Stimulated activated CD4-positive, alpha-beta T cell treated with anti-CD3 and anti-CD28 coated beads, Interleukin-15, amount 100 ng/mL, for 48 hours (primary cell): ENCODE results near the gene CEP112.

Experiments
- DNase-seq, 2 donors: peaks; one replicate each; pipeline ENCODE4 v3.0.0-alpha.2; 2020; ENCODE audit warnings: low read depth in 2 of 2

CEP112 gene

GRCh38 chr17:65930140-65930730 is 261.7 kb downstream of the CEP112 start:
- no peak for DNase-seq

- no peak for DNase-seq
Observed at GRCh38 chr17:65926599-65926998, 265.3 kb downstream of the CEP112 start.

DNA sequence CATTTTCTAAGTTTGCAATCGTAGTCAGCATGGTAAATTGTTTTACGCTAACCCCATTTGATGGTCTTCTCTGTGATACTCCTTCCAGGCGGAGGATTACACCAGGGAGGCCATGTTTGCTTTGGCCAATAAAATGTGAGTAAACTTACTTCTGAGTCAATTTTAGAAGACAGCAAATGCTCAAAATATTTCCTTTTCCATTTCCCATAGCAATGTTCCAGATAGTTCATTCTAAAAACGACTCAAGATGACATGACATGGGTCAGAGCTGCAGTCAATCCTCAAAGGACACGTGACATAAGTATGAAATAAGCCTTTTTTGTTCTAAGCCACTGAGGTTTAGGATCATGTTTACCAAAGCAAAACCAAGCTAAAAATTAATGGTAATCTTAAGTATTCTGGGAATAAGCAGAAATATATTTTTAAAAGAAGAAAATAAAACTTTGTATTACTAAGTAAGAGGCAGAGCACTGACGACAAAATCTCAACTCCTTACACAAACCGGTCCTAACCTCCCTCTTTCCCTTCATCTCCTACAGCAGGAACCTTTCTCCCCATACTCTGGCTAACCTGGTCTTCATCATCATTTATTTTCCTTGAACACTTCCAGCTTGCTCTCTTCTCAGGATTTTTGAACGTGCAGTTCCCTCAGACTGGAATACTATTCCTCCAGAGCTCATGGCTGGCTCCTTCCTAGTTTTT is 266.2 kb downstream of the CEP112 start:
- DNase-seq = no peak

- no peak for DNase-seq
Observed at GRCh38 chr17:65920996-65921395, 270.9 kb downstream of the CEP112 start.

GRCh38 chr17:65918916-65919315 is 273.0 kb downstream of the CEP112 start:
- no peak for DNase-seq

GRCh38 chr17:65918500-65918899 is 273.4 kb downstream of the CEP112 start:
- no peak for DNase-seq

DNA sequence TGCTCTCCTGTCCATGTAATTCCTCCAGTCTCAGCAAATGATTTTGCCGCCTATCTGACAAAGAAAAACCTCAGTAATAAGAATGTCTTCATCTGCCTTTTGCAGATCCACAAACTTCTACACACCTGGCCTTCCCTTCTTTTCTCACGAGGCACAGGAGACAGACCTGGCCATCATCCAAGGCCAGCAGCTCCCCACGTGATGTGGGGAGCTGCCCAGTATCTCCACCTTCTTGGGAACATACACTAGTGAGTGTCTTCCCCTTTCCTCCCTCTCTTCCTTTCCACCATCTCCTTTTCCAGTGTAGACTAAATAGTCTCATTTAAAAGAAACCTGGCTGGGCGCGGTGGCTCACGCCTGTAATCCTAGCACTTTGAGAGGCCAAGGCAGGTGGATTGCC is 274.4 kb downstream of the CEP112 start:
- no peak for DNase-seq

DNA sequence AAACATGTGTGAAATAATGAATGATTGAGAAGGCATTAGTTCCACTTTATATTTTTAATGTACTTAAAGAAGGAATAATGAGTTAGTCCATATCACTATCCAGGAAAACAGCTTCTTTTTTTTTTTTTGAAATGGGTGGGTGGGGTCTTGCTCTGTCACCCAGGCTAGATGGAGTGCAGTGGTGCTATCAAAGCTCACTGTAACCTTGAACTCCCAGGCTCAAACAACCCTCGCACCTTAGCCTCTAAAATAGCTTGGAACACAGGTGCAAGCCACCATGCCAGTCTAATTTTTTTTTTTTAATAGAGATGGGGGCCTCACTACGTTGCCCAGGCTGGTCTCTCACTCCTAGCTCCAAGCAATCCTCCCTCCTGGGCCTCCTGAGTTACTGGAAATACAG is 275.5 kb downstream of the CEP112 start:
- DNase-seq = no peak

DNA sequence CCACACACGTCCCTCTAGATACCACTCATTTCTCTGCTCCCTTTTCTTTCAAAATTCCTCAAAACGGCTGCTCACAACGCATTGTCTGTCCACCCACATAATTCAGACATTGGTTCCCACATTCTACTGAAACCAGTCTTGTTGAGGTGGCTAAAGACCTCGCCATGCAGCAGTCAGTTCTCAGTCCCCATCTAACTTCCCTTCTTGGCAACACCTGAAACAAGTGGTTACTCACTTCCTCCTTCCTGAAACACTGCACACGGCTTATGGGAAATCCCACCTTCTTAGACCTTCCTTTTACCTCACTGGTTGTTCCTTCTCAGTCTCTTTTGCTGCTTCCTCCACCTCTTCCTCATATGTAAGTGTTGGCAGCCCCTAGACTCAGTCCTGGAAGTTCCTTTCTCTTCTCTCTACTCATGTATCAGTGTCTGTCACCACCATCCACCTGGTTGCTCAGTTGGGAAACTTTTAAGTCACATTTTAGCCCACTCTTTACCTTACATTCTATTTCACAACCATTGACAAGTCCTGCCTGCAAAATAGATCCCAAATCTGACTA is 277.1 kb downstream of the CEP112 start:
- peak in 1 of 2 donors; percentile 14 for DNase-seq

DNA sequence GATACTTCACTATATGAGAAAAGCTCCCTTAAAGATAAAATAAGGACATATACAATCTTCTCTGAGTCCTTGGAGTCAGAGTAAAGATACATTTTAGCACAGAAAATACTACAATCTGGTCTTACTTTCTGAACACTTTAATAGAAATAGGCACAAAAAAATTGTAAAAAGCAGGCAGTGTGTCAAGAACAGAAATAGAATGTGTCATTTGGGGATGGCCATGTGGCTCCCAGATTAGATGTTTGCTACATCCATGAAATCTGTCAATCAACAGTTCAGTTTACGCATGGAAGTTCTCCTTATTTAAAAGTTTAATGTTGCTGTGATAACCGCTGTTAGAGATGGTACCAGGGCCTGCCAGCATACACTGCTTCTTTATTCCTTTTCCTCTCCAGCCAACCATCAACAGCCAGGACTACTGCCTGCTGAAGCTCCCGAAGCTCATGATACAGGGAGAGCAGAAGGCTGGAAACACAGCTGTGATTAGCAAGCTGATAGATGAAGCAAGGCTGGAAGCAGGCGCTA is 278.5 kb downstream of the CEP112 start:
- no peak for DNase-seq

DNA sequence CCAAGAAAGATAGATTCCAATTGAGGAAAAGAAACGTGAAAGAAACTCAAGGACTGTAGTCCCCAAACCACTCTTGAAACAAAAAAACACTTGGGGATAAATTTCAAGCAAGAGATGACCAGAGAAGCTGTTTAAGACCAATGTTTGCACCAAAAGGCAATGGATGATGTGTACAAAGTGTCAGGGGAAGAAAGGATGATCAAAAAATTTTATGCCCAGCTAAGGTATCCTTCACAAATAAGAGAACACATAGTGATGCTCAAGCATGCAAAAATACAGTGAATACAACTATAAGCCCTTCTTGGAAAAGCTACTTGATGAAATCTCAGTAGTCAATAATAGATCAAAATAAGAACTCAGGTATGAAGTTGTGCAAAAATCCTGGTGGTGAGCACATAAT is 281.1 kb downstream of the CEP112 start:
- DNase-seq = no peak

- DNase-seq = no peak
Observed at GRCh38 chr17:65902831-65903522, 289.0 kb downstream of the CEP112 start.

DNA sequence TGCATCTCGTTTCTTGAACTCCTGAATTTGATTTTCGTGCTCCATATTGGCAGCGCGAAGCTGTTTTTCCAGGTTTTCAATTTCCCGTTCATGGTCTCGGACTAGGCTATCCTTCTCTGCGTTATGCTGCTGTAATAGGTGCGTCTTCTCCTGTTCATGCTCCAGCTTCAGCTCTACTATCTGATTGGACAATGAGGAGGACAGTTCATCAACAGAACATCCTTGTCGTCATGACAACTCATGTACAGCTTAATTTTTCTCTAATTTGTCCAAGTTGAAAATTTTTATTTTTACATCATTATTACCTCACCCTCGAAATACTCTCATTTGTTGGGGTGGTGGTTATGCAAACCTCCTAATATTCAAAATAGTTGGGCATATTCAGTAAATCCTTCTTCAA is 289.8 kb downstream of the CEP112 start:
- no peak for DNase-seq

GRCh38 chr17:65901394-65901793 is 290.5 kb downstream of the CEP112 start:
- no peak for DNase-seq

- DNase-seq = no peak
Observed at GRCh38 chr17:65900216-65900615, 291.7 kb downstream of the CEP112 start.

DNA sequence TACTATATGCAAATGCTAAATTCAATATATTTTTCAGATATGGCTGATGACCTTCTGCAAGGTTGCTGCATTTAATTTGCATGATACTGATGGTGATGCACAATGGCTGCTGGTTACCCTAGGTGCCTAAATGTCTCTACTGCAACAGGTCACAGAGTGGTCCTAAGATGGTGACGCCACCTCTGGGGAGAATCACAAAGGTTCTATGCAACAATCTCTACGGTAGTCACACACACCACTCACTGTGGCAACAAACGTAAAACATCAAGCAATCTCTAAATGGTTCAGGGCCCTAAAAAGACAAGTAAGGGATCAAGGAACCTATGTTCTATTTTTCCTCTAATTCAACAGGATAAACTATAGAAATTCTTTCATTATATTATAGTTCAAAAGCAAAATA is 293.3 kb downstream of the CEP112 start:
- no peak for DNase-seq

DNA sequence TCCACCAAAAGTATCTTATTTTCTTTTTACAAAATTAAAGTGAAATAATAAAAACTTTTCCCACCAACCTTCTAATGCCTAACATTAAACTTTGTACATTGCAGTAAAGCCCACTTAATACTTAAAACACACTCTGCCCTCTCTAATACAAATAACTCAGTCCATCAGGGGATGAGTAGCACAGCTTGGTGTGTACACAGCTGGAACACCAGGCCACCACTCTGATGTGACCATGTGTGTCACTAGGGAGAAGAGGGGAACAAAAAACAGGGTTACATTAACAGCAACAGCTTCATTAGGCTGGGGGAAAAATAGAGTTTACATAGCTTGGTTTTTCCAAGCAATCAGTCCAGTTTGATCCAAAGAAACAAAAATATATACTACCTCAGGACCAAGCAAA is 295.0 kb downstream of the CEP112 start:
- DNase-seq = no peak

- no peak for DNase-seq
Observed at GRCh38 chr17:65895969-65896368, 296.0 kb downstream of the CEP112 start.

DNA sequence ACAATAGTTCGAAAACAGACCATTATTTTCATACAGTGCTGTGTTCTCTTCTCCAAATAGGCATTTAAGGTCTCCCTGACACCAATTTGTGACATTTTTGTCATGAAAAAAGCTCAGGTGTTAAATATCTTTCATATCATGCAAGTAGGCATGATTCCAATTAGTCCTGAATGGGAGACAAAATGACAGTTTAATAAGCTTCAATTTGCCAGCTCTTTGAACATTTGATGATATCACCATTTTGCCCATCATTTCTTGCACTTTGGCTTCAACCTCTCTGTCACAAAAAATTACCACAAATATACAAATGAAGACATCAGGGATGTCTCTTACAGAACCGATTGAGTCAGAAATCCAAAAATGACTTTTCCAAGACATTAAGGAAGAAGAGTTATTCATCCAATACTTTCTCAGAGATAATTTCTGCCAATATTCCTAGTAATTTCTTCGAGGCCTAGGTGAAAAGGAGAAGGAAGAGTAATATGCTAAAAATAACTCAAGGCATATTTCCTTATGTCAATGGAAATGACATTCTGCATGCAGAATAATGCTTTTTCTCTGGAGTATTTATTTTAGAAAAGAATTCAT is 298.1 kb downstream of the CEP112 start:
- DNase-seq = no peak

- no peak for DNase-seq
Observed at GRCh38 chr17:65892912-65893377, 299.0 kb downstream of the CEP112 start.

GRCh38 chr17:65891231-65891735 is 300.6 kb downstream of the CEP112 start:
- no peak for DNase-seq

DNA sequence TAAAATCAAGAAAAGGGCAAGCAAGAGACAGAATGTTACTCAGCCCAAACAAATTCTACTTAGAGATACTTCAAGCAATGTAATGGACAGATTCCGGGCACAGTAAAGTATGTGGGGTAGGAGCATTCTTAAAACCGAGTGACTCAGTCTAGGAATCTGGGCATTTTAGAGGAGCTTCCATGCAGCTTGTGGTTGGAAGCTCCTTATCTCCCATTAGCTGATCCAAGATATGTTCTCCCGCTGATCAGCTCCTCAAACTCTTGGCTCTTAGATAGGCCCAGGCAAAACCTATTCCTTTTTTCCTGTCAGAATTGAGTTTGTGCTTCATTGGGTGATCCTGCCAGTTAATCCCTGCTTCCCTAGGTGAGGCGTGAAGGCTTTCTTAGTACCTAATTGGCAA is 303.3 kb downstream of the CEP112 start:
- DNase-seq = no peak
